HG02642 (cell line): ENCODE data around the gene MBD3.

Experiments
- ATAC-seq: cut with Tn5 transposase; IDR thresholded peaks from one replicate; pipeline ENCODE4 v1.9.1; 2021; ENCODE audit warnings: mild to moderate bottlenecking; ENCODE audit not compliant: unreplicated experiment, poor library complexity

Gene MBD3

DNA sequence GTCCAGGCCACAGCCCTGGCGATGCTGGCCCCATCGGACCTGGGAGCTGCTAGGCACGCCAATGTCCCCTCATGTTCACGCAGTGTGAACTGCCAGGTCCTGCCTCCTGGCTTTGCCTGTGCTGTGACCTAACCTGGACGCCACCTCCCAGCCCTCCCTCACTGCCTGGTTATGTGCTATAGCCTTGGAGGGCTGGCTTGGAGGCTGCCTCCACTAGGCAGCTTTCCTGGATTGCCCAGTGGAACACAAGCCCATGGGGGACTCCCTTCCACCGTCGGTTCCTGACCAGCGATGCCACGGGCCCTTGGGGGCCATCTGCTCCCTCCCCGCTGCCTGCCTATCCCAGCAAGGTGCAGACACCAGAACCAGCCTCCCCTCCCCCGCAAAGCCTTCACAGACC, 27.8 kb upstream of the MBD3 start:
- no peak for ATAC-seq

DNA sequence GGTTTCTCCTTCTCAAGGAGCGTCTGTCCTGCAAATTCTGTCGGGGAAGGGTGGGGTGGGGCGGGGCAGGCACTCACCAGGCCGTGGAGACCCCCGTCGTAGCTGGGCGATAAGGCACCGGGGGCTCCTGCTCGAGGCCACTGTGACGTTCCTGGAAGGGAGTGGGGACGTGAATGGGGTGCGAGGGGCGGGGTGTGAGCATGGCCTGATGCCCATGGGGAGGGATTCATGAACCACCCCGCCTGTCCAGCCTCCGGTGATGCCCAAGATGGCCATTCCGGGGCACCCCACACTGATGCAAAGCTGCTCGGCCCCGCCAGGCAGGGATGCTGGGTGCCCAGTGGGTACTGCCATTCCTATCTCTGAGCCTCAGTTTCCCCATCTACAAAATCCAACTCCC, 27.0 kb upstream of the MBD3 start:
- ATAC-seq: no peak

DNA sequence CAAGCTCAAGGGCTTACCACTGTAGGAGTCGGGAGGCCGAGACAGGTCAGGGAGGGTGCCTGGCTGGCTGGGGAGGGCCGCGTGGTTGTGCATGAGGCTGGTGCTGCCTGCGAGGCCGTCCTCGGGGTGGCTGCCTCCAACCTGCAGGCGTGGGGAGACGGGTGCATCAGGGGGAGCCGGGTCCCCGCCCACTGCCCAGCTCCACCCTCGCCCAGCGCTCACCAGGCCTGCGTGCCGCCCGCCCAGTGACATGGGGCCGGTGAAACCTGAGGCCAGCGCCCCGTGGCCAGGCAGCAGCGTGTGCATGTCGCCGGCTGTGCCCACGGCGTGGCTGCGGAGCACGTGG, 26.4 kb upstream of the MBD3 start:
- no peak for ATAC-seq

DNA sequence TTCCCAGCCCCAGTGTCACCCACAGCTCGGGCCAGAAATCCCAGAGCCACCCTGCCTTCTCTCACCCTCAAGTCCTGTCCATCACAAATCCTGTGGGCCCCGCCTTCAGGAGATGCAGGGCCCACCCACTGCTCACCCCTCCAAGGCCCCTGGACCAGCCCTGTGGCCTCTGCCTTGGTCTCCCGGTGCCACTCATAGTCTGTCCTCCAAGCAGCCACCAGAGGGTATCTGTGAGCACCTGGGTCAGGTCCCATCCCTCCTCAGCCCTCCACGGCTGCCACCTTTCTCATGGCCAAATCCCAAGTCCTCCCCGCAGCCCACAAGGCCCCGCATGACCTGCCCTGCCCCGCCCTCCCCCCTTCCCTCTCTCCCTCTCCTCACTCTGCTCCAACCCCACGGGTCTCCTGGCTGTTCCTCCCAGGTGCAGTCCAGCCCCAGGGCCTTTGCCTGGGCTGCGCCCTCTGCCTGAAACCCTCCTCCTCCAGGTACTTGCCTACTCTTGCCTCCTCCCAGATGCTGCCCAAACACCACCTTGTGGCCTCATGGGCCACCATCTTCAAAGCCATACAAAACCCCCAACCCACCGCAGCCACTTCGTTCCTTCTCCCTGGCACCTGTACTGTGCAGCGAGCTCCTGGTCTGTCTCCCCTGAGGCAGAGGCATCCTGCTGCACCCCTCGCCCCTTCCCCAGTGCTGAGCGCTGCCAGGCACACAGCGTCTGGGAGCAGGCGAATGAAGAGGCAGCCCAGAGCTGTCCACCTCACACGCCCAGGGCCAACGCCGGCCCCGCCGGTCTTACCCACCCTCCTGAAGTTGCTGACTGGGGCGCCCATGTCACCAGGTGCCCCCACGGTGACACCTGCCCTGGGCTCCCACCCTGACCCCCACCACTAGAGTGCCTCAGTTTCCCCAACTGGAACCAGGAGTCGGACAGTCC, 25.8 kb upstream of the MBD3 start:
- no peak for ATAC-seq

- ATAC-seq: no peak
Observed at GRCh38 chr19:1616875-1617274, 24.2 kb upstream of the MBD3 start.

DNA sequence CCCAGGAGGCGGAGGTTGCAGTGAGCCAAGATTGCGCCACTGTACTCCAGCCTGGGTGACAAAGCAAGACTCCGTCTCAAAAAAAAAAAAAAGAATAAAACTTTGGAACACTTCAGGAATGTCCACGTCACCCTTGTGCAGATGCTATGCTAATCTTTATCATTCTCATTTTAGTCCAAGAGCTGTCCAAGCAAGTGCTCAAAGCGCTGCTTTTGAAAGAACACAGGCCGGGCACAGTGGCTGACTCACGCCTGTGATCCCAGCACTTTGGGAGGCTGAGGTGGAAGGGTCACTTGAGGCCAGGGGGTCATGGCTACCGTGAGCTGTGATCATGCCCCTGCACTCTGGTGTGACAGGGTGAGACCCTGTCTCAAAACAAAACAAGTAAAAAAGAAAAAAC, 23.7 kb upstream of the MBD3 start:
- no peak for ATAC-seq

DNA sequence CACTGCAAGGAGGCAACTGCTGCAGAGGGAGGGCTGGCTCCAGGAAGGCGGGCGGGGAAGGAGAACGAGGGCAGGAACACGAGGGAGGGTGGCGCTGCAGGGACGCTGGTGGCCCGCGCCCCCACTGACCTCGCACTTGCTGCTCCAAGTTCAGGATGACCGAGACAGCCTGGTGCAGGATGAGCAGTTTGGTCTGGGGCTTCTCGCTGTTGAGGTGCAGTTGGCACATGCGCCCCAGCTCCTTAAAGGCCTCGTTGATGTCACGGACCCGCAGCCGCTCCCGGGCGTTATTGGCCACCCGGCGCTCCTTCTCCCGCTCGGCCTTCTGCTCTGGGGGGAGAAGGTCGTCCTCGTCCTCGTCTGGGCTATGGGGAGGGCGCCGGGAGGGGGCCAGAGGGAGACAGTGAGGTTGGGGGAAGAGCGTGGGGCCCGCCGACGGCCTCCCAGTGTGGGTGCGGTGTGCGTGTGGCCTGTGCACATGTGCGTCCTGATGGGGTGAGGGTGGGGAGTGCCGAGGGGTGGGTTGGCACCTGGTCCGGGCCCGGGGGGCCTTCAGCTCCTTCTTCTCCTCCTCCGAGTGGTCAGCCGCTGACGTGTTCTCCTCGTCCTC, 22.6 kb upstream of the MBD3 start:
- no peak for ATAC-seq

GRCh38 chr19:1613808-1614570, 21.3 kb upstream of the MBD3 start:
- ATAC-seq: no peak

DNA sequence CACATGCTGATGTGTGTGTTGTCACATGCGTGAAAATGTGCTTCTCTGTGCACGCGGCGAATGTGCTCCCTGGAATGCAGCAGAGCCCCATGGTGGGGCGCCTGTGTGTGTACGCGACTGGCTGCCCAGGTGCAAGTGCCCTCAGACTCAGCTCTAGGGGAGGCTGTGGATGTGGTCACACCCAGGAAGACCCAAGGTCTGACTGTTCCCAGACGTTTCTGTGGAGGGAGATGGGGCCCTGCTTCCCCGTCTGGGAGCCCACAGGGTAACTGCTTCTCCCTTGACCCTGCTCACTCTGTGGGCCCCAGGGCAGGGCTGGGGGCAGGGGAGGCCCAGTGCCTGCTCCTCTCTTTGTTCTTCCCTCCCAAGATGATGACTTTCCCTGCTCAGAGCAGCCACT, 20.5 kb upstream of the MBD3 start:
- no peak for ATAC-seq

DNA sequence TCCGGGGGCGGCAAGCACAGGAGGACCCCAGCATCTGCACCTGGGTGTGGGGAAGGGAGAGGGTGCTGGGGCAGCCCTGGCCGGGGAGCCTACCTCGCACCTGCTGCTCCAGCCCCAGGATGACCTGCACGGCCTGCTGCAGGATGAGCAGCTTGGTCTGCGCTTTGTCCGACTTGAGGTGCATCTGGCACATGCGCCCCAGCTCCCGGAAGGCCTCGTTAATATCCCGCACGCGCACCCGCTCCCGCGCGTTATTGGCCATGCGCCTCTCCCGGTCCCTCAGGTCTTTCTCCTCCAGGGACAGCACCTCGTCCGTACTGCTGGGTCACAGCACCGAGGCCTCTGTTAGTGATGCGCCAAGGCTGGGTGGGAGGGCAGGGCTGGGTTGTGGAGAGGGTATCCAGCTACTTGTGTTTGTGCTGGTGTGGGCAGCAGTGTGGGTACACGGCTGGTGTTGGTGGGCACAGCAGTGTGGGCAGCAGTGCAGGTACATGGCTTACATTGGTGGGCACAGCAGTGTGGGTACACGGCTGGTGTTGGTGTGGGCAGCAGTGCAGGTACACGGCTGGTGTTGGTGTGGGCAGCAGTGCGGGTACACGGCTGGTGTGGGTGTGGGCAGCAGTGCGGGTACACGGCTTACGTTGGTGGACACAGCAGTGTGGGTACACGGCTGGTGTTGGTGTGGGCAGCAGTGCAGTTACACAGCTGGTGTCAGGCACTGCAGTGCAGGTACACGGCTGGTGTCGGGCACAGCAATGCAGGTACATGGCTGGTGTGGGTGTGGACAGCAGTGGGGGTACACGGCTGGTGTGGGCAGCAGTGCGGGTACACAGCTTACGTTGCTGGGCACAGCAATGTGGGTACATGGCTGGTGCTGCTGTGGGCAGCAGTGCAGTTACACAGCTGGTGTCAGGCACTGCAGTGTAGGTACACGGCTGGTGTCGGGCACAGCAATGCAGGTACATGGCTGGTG, 19.7 kb upstream of the MBD3 start:
- ATAC-seq: no peak

DNA sequence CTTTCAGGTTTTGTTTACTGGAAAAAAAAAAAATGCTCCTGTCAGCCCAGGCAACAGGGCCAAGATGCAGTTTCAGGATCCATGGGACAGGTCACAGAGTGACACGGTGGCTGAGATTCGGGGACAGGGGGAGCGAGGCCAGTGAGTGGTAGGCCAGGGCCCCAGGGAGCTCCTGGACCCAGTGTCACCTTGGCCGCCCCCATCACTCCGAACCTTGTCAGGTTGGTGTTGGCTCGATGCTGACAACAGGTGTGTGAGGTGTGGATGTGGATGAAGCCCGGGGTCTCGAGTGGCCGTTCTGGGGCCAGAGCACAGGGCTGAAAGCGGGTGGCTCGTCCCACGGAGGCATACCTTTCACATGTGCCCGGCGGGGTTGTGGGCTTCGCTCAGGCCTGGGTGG, 18.7 kb upstream of the MBD3 start:
- ATAC-seq: no peak

- no peak for ATAC-seq
Observed at GRCh38 chr19:1610579-1610978, 17.9 kb upstream of the MBD3 start.

GRCh38 chr19:1609680-1610474, 17.2 kb upstream of the MBD3 start:
- ATAC-seq: no peak

DNA sequence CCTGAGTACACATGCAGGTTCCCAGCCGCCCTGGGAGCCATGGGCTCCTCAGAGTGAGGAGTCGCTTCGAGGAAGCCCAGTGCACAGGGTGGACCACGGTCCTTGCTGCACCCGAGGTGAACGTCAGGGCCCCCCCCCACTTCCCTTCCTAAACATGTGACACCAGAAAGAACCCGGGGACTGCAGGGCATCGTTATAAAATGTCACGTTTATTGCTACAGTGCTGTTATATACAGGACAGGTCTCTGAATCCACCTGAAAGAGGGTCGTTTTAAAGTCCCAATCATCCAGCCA, 16.4 kb upstream of the MBD3 start:
- ATAC-seq: no peak

- ATAC-seq: no peak
Observed at GRCh38 chr19:1608359-1609102, 15.9 kb upstream of the MBD3 start.

GRCh38 chr19:1606138-1606651, 13.5 kb upstream of the MBD3 start:
- ATAC-seq: no peak

DNA sequence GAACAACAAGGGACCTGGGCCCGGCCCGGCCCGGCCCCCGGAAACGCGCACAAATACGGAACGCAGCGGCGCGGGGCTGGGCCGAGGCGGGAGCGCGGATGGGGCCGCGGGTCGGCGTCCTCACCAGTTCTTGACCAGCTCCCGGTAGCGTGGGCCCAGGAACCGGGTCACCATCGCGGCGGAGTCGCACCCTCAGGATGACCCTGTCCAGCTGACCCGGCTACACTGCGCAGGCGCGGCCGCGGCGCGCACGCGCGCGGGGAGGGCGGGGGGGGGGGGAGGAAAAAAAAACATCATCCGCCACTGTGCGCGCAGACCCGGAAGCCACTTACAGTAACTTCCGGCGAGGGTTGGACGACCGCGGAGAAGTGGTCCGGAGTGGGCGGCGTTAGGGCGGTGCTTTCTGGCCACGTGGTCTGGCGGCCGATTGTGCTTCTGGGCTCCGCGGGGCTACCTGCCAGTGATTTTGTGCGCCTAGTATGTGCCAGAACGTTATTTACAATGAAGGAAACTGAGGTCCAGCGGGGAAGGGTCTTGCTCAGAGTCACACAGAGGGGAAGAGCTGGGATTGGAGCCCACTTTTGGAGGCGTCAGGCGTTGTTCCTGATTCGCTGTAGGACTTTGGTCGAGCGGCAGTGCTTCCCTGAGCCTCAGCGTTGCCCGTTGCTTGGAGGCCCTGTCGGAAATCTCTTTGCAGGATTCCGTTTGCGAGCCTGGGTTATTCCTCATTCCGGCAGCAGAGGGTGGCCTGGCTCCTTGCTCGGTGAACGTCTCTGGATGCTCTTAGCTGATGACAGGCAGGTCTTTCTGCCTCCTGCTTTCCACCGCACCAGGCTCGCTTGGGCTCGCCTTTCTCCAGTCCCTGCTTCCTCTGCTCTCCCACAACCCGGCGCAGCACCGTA, 12.8 kb upstream of the MBD3 start, which contains the start of gene UQCR11:
Gene UQCR11 (minus strand): TSS at position 227 of the 902 bp plus-strand sequence. CDS start 53 bp downstream, at position 174.
- ATAC-seq: peak; percentile 85
